Glomerular visceral epithelial cell (primary cell): Measurements from ENCODE around the gene SCNN1G.
"Not testable (repeated sequence)": the region's sequence is repeated elsewhere in the genome, so short reads cannot be mapped to it uniquely, and the experiment has no call there.

Source experiments
- DNase-seq: peaks from one replicate; pipeline ENCODE4 v3.0.0-alpha.2; 2016; ENCODE audit errors: extremely low spot score

The SCNN1G gene

DNA sequence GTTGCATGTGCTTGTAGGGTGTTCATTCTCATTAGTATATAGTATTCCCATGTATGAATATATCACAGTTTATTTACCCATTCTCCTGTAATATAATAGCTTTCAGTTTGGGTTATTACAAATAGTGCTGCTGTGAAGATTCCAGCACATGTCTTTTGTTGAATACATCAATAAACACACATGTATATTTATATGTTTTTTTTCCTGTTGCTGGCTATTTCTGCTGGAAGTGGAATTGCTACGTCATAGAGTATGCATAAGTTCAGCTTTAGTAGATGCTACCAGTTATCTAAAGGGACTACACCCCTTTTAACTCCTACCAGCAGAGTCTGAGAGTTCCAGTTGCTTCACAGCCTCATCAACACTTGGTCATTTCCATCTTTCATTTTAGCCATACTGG lies 67.3 kb downstream of the SCNN1G start:
- DNase-seq: no peak

GRCh38 chr16:23252310-23252709 lies 69.8 kb downstream of the SCNN1G start:
- no peak for DNase-seq

DNA sequence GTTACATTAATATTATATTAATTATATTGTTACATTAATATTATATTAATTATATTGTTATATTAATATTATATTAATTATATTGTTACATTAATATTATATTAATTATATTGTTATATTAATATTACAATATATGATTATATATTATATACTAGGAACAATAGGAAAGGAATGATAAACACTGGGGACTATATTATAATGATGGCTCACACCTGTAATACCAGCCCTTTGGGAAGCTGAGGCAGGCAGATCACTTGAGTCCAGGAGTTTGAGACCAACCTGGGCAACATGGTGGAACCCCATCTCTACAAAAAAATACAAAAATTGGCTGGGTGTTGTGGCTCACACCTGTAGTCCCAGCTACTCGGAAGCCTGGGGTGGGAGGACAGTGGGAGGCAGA lies 71.1 kb downstream of the SCNN1G start:
- not testable (repeated sequence) for DNase-seq

GRCh38 chr16:23254338-23254737 lies 71.8 kb downstream of the SCNN1G start:
- DNase-seq: peak; percentile 86

DNA sequence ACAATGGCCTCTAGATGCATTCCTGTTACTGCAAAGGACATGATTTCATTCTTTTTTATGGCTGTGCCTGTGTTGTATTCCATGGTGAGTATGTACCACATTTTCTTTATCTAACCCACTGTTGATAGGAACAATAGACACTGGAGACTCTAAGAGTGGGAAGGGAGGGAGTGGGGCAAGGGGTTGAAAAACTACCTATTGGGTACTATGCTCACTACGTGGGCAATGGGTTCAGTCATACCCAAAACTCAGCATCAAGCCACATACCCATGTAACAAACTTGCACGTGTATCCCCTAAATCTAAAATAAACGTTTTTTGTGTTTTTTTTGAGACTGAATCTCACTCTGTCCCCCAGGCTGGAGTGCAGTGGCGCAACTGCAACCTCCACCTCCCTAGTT lies 72.5 kb downstream of the SCNN1G start:
- no peak for DNase-seq

DNA sequence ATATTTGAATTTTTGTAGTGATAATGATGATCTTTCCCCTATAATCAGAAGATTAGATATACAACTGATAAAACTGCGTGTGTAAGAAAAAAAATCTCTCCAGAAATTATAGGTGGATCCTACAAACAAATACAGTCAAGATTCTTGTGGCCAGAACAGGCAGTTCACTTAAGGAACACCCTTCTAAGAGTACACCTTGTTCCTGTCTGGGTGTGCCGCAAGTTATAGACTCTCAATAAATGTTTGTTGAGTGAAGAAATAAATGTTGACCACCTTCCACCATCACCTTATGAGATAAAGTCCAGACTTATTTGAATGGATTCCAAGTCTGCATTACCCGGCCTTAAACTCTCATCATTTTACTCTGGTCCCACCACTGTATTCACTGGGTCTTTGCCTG lies 73.9 kb downstream of the SCNN1G start:
- DNase-seq: no peak

DNA sequence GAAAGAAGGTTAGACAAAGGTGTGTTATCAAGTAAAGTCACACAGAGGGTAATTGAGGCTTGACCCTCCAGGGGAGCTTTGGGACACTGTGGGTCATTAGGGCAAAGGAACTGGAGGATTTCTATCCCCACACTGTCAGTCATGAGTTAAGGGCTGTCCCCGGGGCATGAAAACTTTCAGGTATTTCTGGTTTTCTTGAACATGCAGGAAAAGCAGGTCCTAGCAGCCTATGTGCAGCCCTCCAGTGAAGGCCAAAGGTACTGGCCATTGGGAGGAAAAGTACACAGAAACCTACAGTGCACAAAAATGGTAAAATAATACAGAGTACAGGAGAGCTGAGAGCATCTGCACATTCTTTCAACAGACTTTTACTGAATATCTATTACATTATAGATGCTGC lies 75.1 kb downstream of the SCNN1G start:
- no peak for DNase-seq

GRCh38 chr16:23258919-23259237 lies 76.3 kb downstream of the SCNN1G start:
- DNase-seq: no peak
